ENCODE measurements around the gene CFAP74. TPM values are rescaled to one million over a fixed set of nuclear protein-coding genes. Genes with fewer than 3 reads are reported as not detected.
A peak's percentile ranks its signal among the peaks of the same experiment; 100 is the strongest.

CFAP74 gene
- total RNA-seq, 1 experiment from 2014 or later: 0.28 TPM

- no peak overlapping the region for H2BK5ac ChIP-seq (ENCODE audit: insufficient read length, low read length)
- Mint-ChIP-seq H3K27me3 (ENCODE audit: low read depth) (peaks cover 8% of the 10 kb centered on the region), H3K27ac (peak overlapping the region in 2 of 3 experiments; percentile 25 to 42; a peak in 2 of 7 replicates), H3K4me3 (peak overlapping the region; percentile 70 to 85), H3K36me3 (ENCODE audit: insufficient read depth in 1 of 3, low read depth in 3 of 3) (peaks cover under 1 to 5% (median 5%) of the 10 kb centered on the region in 3 experiments; a peak in 5 of 7 replicates), H3K9me3 (no peaks in the 10 kb centered on the region; a peak in 1 of 5 replicates), H3K4me1 (peaks cover 42 to 50% of the 10 kb centered on the region in 2 experiments)
- H4K20me1 ChIP-seq (ENCODE audit: control insufficient read depth, insufficient read depth, insufficient read length): no peaks in the 10 kb centered on the region
- no CpG with 5 or more reads among the region's 21 CpGs for WGBS (ENCODE audit: extremely low coverage, insufficient read length, low lambda C conversion rate)
- peaks cover 26% of the 10 kb centered on the region; the same call in 1 of the 2 replicates for H3K79me2 ChIP-seq (ENCODE audit: insufficient read depth, low read length)
- H3K18ac ChIP-seq (ENCODE audit: insufficient read length, low read depth, low read length): no peak overlapping the region
- H4K5ac ChIP-seq (ENCODE audit: insufficient read length, low read depth, low read length): no peak overlapping the region
- H3K56ac ChIP-seq (ENCODE audit: insufficient read length, low read depth, low read length): no peak overlapping the region
- peak overlapping the region; percentile 70 for H3K4me2 ChIP-seq (ENCODE audit: insufficient read depth, insufficient read length, low read length)
- H2BK120ac ChIP-seq (ENCODE audit: low read depth, low read length, poor library complexity, severe bottlenecking): no peak overlapping the region
- H3K4ac ChIP-seq (ENCODE audit: low read depth, low read length): no peak overlapping the region
- H3K27ac ChIP-seq (ENCODE audit: insufficient read length, low read depth, low read length): no peak overlapping the region
- peak overlapping the region; percentile 45 for H3K9ac ChIP-seq (ENCODE audit: extremely low read depth, insufficient read length, low read length)
- no peak overlapping the region for H2BK15ac ChIP-seq (ENCODE audit: low read depth, low read length)
- peaks cover 5% of the 10 kb centered on the region; the same call in 1 of the 2 replicates for H3K4me1 ChIP-seq (ENCODE audit: insufficient read depth, low read length)
- H3K79me1 ChIP-seq (ENCODE audit: insufficient read depth, low read depth, low read length, poor library complexity, severe bottlenecking): no peaks in the 10 kb centered on the region
- no peak overlapping the region for H2AK5ac ChIP-seq (ENCODE audit: insufficient read length, low read length)
- peaks cover 6% of the 10 kb centered on the region for H3K23me2 ChIP-seq (ENCODE audit: insufficient read length, low read depth, low read length, poor library complexity, severe bottlenecking)
- H3T11ph ChIP-seq (ENCODE audit: low read length): no peak overlapping the region
- no peak for DNase-seq
- H3K27me3 ChIP-seq (ENCODE audit: insufficient read depth, low read length): no peaks in the 10 kb centered on the region; the same call in none of the 2 replicates
- no peaks in the 10 kb centered on the region for H3K9me3 ChIP-seq (ENCODE audit: control insufficient read depth, low read depth, low read length)
- no peak overlapping the region for H2BK20ac ChIP-seq (ENCODE audit: low read depth, low read length, poor library complexity, severe bottlenecking)
- H3K14ac ChIP-seq (ENCODE audit: insufficient read depth, low read length): no peak overlapping the region
- H2BK12ac ChIP-seq (ENCODE audit: insufficient read length, low read depth, low read length): no peak overlapping the region
- no peak overlapping the region for H4K8ac ChIP-seq (replicated peaks; ENCODE audit: insufficient read length, low read depth, low read length)
- TF ChIP-seq, protein P1, sequence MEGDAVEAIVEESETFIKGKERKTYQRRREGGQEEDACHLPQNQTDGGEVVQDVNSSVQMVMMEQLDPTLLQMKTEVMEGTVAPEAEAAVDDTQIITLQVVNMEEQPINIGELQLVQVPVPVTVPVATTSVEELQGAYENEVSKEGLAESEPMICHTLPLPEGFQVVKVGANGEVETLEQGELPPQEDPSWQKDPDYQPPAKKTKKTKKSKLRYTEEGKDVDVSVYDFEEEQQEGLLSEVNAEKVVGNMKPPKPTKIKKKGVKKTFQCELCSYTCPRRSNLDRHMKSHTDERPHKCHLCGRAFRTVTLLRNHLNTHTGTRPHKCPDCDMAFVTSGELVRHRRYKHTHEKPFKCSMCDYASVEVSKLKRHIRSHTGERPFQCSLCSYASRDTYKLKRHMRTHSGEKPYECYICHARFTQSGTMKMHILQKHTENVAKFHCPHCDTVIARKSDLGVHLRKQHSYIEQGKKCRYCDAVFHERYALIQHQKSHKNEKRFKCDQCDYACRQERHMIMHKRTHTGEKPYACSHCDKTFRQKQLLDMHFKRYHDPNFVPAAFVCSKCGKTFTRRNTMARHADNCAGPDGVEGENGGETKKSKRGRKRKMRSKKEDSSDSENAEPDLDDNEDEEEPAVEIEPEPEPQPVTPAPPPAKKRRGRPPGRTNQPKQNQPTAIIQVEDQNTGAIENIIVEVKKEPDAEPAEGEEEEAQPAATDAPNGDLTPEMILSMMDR (conservative IDR thresholded peaks at IDR 0.05): no peak
- H2AFZ ChIP-seq (ENCODE audit: low read length): no peak overlapping the region
- H3K23ac ChIP-seq (ENCODE audit: insufficient read length, low read depth, low read length): no peak overlapping the region
- no peak overlapping the region for H4K91ac ChIP-seq (ENCODE audit: insufficient read length, low read depth, low read length)
Observed at GRCh38 chr1:1892079-1892762, 111.4 kb downstream of the CFAP74 start.
